Hematopoietic multipotent progenitor cell (in vitro differentiated cells): ENCODE results near the gene LRRC10B. TPM values are rescaled to one million over a fixed set of nuclear protein-coding genes. Genes with fewer than 3 reads are reported as not detected.

Experiments used
- DNase-seq, 3 donors: peaks; one replicate each; pipeline ENCODE4 v3.0.0-alpha.2; 2011 to 2015; ENCODE audit warnings: low read depth in 2 of 3, low spot score in 2 of 3
- total RNA-seq: library from RNA; depleted of rRNA; stranded (reverse); fragments of >200 nt; gene quantifications from one replicate; pipeline ENCODE4 v1.2.3, GENCODE V29; 2012

The LRRC10B gene
- total RNA-seq, 1 donor, result under 0.01 TPM

DNA sequence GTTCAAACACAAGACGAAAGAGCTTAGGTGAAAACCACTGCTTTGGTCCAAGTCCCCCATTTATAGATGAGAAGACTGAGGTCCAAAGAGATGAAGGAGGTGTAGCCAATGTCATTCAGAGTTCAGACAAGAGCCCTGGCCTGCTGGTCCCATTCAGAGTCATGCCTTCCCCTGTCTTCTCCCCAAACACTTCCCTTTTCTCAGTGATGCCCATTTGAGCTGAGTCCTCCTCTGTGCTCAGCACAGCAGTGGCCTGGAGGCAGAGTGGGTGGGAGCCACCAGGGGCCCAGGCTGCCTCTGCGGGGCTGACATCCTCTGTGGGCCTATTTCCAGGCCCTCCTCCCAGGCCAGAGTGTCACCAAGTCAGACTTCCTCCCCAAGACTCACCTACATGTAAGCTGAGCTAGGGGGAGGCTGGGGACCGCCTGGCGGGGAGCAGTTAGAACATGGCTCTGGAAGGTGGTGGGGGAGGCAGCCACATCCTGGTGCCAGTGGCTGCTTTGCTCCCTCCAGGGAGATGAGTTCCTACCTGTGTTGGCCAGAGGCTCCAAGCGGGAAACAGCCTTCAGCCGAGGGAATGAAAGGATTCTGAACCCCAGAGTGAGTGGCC, 22.4 kb upstream of the LRRC10B start:
- no peak for DNase-seq

DNA sequence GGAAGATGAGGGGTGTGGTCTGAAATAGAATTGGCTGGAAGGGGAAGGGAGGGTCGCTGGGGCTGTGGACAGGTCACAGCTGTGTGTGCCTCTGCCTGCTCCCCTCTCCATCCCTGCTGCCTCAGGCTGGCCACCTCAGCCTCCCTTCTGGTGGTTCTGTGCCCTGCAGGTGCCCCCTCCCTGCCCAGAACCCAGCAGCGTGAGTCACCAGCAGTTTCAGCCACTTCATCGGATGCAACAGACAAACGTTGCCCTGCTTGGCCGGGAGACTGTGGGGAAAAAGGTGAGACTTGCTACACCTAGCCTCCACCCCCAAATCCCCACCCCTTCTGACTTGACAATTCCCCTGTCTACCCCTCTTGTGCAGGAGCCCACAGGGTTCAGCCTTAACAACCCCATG, 21.8 kb upstream of the LRRC10B start:
- DNase-seq, result no peak

DNA sequence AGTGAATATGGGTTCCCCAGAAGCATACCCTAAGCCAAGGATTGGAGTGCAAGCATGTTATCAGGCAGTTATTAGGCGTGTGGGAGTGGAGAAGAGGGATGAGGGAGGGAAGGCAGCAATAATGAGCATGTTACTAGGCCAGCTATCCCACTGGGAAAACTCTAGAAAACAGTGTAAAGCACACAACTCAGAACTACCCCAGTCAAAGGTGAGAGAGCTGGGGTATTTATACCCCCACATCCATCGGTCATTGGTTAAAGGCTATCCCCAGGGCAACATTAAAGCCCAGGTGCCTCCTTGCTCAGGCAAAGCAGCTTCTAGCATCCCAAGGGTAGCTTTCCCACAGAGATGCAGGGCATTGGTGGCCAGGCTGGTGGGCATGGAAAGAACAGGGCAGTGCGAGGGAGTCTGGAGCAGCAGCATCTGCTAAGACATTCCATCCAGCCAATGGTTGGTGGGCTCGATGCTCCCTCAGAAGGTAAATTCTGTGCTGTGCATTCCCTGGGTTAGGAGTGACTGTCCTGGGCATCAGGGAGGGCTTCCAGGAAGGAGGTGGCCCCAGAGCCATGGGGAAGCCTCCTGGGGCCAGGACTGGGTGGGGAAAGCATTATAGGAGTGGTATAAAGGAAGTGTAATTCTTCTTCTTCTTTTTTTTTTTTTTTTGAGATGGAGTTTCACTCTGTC, 21.1 kb upstream of the LRRC10B start:
- no peak for DNase-seq

DNA sequence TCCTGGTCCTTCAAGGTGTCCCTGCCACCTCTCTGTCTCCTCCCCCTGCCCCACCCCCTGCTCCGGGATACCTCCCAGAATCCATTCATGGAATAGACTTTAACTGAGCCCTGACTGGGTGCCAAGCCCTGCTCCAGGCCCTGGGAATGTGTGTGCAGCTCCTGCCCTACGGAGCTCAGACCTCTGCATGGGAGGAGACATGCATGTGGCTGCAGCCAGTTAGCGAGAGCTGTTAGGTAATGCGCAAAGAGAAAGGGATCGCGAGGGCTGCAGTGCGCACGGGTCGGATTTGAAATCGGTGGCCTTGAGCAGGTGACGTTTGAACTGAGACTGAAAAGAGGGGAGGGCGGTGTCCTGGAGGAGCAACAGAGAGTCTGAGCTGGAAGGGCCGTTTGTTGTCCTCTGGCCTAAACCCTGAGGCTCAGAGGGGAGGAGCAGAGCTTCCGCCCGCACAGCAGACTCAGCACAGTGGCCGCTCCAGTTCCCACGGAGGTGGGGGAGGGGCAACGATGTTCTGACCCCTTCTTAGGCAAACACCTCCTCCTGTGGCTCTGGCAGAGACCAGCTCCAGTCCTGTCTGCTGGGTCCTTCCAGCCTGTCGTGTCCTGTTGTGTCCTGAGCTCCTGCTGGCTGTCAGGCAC, 19.8 kb upstream of the LRRC10B start:
- no peak for DNase-seq

DNA sequence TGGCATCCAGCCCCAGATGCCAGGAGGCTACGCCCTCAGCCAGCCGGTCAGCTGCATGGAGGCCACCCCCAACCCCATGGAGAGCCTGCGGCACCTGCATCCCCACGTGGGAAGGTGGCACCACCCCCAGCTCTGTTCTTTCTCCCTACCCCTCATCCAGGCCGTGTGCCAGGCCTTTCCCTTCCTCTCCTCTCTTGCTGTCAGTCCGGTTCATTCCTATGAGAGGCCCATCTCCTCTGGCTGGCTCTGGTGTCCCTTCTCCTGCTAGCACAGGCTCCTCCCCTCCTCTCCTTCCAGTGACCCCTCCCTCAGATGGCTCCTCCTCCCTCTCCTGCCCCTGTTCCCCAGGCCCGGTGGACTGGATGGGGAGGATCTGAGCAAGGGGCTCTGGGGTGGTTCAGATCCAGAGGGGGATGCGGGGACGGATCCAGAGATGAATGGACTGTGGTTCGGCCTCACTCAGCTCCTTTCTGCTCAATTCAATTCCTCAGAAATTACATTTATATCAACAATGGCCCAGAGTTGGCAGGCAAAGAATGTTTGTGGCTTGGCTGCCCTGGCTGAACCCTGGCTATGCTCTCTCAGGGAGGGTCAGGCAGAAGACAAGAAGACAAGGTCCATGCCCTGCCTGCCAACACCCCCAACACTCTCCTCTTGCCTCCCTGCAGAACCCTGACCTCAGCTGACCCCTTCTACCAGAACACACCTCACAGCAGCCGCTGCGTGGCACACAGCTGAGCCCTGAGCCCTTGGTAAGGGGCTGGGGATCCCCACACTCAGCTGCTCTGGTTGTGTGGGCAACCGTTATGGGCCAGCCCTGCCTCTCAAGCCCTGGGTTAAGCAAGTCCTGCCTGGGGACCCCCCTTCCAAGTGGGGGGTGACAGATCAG, 18.5 kb upstream of the LRRC10B start:
- DNase-seq, result no peak

DNA sequence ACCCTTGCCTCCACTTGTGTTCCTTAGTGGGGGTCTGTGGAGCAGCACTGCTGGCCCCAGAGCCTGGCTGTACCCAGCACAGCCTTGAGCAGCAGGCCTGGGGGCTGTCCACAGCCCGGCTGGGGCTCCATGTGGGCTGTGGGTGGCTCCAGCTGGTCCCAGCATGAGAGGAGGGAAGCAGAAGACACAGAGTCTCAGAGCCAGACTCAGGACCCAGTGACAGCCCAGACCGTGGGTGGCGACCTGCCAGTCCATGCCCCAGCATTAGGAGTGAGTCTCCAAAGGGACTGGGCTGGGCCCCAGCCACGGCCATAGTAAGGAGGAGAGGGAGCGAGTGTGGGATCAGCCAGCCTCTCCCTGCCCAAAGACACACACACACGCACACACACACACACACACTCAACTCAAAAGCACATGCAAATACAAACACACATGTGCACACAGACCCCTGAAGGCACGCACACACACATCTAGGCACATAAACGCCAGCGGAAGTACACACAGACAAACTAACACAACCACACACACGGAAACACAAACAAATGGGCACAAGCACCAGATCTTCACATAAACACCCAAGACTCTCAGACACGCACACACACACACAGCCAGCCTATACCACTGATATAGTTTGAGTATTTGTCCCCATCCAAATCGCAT, 16.7 kb upstream of the LRRC10B start:
- DNase-seq, result no peak

DNA sequence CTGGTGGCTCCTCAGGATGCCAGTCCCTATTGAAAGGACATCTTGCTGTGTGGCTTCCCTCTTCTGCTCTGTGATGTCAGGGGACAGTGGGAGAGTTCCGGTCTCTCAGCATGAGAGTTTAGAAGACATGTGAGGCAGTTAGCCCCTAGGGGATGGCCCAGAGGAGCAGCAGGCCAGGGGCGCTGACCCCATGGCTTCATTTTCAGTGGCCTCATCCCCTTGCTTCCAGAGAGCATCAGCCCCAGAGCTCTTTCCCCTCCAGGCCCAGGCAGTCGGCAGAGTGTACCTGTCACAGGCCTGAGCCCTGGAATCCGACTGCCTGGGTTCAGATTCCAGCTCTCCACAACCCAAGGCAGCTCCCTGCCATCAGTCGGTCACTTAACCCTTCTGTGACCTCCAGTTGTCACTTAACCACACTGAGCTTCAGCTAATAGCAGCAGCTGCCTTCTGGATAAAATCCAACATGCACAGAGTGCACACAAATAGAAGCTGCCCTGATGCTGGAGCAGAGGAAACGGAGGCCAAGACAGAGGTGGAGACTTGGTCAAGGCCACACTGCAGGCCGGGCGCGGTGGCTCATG, 14.1 kb upstream of the LRRC10B start:
- DNase-seq, result no peak

DNA sequence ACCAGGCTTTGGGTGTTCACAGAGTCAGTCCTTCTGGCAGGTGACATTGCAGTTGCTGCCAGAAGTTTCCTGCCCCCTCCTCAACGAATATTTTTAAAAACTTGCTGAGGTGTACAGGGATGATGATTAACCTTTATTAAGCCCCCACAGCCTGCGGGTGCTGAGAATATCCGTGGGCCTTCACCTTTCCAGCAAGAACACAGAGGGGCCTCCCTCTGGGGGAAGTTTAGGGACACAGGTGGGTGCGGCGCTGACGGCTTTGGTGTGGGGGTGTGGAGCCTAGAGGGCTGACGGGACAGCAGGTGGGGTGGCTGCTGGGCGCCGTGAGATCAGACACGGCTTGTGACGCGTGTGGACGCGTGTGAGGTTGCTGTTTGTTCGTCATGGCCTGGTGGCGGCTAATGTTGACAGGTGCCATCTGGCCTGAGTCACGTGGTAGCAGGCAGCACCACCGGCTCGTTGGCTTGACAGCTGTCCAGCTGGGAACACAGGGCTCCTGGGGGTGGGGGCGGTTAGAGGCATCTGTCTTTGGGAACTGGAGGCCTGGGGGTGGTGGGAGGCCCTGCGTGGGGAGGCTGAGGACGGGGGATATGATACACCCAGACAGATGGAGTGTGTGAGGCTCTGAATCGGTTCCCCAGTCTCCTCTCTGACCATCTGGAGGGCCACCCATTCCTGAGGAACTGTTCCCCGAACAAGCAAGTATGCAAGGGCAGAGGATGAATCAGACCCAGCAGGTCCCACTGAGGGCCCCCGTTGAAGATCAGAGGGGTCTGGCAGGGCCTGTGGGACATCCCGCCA, 12.5 kb upstream of the LRRC10B start:
- no peak for DNase-seq

DNA sequence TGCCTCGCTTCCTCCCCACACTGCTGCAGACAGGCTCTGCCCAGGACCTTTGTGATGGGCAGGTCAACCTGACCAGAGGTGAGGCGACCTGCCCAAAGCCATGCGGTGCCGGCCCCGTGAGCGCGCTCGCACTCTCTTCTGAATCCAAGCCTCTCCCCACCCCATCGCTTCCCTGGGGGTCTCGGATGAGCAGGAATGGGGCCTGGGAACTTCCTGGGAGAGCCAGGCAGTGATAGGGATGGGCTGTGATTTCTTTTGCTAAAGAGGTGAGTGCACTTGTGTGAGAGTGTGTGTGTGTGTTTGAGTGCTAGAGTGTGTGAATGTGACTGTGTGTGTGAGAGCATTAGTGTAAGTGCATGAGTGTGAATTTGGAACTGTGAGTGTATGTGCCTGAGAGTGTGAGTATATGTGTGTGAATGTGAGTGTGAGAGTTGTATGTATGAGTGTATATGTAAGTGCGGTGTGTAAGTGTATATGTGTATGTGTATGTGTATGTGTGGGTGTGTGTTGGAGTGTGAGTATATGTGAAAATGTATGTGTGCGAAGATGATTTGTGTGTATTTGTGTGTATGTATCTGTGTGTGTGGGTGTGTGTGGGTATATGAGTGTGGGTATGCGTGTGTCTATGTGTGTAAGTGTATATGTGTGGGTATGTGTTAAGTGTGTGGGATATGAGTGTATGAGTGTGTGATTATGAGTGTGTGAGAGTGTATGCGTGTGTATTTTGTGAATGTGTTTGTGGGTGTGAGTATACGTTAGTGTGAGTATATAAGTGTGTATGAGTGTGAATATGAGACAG, 11.7 kb upstream of the LRRC10B start:
- no peak for DNase-seq

DNA sequence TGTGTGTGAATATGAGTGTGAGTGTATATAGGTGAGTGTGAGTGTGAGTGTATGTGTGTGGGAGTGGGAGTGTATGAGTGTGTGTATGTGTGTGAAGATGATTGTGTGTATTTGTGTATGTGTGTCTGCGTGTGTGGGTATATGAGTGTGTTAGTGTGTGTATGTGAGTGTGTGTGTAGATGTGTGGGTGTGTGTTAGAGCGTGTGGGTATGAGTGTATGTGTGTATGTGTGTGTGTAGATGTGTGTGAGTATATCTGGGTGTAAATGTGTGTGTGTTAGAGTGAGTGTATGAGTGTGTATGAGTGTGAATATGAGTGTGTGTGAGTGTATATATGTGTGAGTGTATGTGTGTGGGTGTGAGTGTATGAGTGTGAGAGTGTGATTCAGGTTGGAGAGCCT, 11.1 kb upstream of the LRRC10B start:
- no peak for DNase-seq

DNA sequence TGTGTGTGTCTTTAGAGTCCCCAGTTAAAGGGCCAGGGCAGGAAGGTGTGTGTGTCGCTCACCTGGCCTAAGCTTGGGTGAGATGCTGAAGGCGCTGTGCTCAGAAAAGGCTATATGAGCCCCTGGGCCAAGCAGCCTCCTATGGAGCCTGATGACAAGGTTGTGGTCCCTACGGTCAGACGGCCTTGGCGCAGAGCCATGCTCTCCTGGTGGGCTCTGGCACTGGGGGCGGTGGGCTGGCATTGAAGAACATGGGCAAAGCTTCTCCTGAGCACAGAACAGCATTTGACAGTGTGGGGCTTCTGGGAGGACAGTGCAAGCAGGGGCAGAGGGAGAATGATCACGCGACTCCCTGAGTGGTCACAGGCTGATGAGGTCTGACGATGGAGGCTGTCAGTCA, 10.7 kb upstream of the LRRC10B start:
- no peak for DNase-seq

DNA sequence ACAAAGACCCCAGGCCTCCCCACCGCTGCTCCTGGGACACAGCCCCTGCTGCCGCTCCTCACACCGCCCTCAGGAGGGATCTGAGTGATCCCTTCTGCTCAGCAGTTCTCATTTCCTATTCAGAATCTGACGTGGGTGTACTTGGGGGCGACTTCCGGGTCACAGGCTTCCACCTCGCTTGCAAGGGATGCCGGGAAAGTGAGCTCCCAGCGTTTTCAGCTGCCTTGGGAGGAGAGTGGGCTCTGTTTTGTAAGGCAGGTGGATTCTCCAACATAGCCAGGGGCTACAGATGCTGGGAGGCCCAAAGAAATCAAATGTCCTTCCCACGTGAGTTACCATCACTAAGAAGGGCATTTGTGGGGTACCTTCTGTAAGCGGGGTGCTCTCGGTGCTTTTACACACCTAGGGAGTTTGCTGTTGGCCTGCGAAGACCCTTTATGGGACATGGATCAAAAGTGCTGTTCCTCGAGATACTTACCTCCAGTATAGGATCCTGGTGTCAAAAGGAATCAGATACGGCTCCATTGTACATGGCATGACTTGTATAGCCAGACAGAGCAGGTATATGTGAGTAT, 9.7 kb upstream of the LRRC10B start:
- DNase-seq, result no peak

DNA sequence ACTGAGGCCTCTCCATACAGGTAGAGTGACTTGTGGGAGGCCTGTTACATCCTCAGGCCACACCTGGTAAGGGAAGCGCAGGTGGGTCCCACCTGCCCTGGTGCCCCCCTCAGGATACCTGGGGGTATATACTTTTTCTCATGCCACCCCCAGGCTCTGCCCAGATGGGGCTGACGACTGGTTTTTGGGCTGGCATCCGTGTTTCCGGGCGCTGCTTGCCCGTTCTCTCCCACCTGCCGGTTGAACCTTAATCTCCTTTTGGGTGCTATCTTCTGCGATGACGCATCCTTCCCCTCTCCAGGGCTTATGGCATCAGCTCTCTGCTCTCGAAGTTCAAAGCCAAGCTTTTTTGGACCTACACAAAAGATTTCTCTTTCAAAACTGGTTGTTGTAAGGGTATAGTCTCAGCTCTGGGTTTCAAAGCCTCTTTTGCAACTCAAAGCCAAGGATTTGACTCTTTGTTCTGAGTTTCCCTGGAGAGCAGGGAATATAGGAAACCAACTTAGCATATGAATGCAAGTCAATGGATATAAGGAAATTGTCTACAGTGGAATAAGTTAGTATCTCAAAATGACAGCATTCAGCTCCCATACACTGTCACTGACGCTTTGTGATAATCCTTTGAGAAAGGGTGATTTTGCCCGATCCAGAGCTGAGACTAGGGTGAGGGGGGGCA, 8.6 kb upstream of the LRRC10B start:
- no peak for DNase-seq

DNA sequence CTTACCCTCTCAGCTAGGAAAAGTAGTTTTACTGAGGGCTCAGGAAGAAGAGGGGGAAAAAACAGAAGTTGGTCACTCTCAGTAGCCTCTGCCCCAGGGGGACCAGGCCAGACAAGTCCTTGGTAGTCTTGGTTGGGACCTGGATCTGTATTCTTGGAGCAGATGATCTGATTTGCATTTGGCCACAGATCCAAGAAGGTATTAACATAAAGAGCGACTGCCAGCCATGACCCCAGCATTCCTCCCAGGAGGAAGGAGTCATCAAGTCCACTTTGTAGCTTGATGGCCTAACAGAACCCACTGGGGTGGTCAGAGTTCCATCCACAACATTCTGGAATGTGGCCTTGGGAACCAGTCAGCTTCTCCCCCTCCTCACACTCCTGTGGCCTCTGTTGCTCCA, 6.0 kb upstream of the LRRC10B start:
- DNase-seq, result no peak

DNA sequence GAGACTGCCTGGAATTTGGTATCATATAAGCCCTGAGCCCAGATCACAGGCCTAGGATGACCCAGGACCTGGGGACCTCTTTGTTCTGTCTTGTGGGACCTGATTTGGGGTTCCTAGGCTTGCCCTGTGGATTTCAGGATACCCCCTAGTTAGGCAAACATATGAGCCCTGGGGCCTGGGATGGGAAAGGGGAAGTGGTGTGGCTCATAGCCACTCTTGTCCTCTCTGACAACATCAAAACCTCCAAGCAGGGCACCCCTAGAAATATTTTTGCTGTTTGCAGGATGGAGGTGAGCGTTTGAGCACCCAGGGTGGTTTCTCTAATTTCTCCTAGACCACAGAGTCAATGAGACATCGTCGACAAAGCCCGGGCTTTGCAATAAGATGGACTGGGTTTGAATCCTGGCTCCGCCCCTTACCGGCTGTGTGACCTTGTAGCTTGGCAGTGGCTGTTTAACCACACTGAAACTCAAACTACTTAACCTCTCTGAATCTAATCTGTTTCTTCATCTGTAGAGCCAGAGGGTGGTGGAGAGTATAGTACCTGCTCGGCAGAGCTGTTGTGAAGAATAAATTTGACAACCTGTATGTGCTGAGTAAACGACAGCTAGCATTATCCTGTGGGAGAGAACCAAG, 5.3 kb upstream of the LRRC10B start:
- no peak for DNase-seq

DNA sequence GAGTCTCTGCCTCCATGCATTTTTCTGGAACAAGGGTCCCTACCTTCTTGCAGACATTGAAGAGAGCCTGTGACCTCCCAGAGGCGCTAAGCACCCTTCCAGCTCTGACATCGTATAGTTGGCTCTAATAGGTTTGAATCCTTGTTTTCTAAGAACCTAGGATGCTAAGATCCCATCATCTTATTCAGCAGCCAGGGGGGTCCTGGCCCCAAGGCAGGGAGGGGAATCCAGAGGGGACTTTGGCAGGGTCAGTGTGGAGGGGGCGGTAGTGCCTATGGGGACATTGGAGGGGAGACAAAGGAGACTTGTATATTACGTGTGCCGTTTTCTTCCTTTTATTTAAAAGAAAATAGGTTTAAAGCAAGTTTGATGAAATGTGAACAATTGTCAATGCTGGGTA, 3.4 kb upstream of the LRRC10B start:
- DNase-seq, result no peak

DNA sequence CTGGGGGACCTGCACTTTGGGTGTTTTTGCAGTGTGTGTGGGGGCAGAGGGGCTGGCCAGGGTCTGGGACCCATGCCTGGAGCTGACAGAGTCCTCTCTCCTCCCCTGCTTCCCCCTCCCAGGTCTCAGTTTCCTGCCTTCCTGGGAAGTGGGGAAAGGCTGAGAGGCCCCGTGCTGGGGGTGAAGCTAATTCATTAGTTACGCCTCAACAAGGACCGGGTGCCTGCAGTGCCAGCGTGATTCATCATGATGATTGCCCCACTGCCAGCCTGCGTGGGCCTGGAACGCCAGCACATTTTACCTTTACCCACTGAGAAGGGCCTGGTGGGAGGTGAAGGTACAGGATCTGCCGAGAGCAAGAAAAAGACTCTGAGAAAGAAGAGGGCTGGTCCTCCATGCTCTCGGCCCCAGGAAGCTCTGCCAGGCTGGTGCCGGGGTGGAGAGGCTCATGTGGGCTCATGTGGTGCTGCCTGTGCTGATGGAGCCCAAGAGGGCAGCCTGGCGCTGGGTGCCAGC, 2.9 kb upstream of the LRRC10B start:
- no peak for DNase-seq
